ENCODE data around the gene SLC9A5. TPM values are rescaled to one million over a fixed set of nuclear protein-coding genes. Genes with fewer than 3 reads are reported as not detected.

SLC9A5 gene
- total RNA-seq (2014; rRNA removed) (0.81 and 1.1 TPM in 2 replicates), Bru-seq, nascent RNA (percentile 42 among the genes with signal in this experiment), BruChase-seq, experiment 1, labeled RNA remaining after a 6-hour chase (percentile 62 among the genes with signal in this experiment), BruChase-seq, experiment 2, labeled RNA remaining after a 2-hour chase (percentile 53 among the genes with signal in this experiment)
- long read RNA-seq, partial matches to known transcripts: 1 of 12 reads
- long read RNA-seq, other reads (novel, unspliced or antisense): 11 of 12 reads

- peak within 1 kb of the TSS; percentile 73 for H3K4me3 ChIP-seq (ENCODE audit: low read length)
- no peaks in the 10 kb centered on the region for H3K9me3 ChIP-seq (ENCODE audit: low read length)
- ChIA-PET CTCF (interaction anchor here (0.8 to 1.7 kb wide), 2 partner anchors 12 kb away, joined by 3 to 21 read pairs; no protein-coding TSS in a partner anchor), POLR2A (ENCODE audit: unreplicated experiment) (no interaction called here)
- peaks cover 33% of the 10 kb centered on the region for H3K79me2 ChIP-seq (ENCODE audit: low read length)
- H3F3A ChIP-seq (ENCODE audit: low read length, unreplicated experiment): peaks cover 7% of the 10 kb centered on the region
- intact Hi-C loops (cut with micrococcal nuclease): loop anchor here (10.0 kb wide), 1 partner anchor 54 kb away; the partner anchor contains the start of genes E2F4, ELMO3 and EXOC3L1
- peaks cover 38% of the 10 kb centered on the region for H3K4me1 ChIP-seq (ENCODE audit: insufficient read depth, low read length)
- peak within 1 kb of the TSS; percentile 95 for H3K4me2 ChIP-seq (ENCODE audit: low read length)
- no peak for DNase-seq
- no peak within 1 kb of the TSS for H3K27ac ChIP-seq (ENCODE audit: low read length)
- peak within 1 kb of the TSS; percentile 94 for H2AFZ ChIP-seq (ENCODE audit: low read length)
- H3K9ac ChIP-seq (ENCODE audit: low read length): peak within 1 kb of the TSS; percentile 51
- no peaks in the 10 kb centered on the region for H4K20me1 ChIP-seq (ENCODE audit: low read length)
- no peaks in the 10 kb centered on the region for H3K27me3 ChIP-seq (ENCODE audit: low read length)
- no peaks in the 10 kb centered on the region for H3K36me3 ChIP-seq (ENCODE audit: low read depth, low read length)
- no peak for TF ChIP-seq EZH2 (IDR thresholded peaks at IDR 0.05; ENCODE audit: low read length, unreplicated experiment)
- TF ChIP-seq EZH2phosphoT487 (IDR thresholded peaks at IDR 0.05; ENCODE audit: borderline replicate concordance, low read length): no peak
- no peak; the same call in 1 of the 2 replicates for TF ChIP-seq CTCF (conservative IDR thresholded peaks at IDR 0.05; ENCODE audit: low read depth, low read length)
- ATAC-seq: no peak
- BruUV-seq (replicated peaks): no TSS peak
- H3K9me2 ChIP-seq (replicated peaks; ENCODE audit: low read length): no peaks in the 10 kb centered on the region
Observed at GRCh38 chr16:67248401-67249177, at the start of gene SLC9A5. SLC9A5 (plus strand) TSS chr16:67248979; CDS start chr16:67249015, 36 bp downstream.

GRCh38 chr16:67199011-67199807 lies 49.6 kb upstream of the SLC9A5 start, which contains the start of gene ELMO3:
ELMO3 (plus strand) TSS chr16:67199131; CDS start chr16:67199327, 196 bp downstream.
- intact Hi-C loops (cut with micrococcal nuclease): loop anchor here (10.0 kb wide), 1 partner anchor 46 kb away; the partner anchor contains the start of genes FHOD1 and SLC9A5
- no peak for DNase-seq

More at GRCh38 chr16:67199011-67199807, 49.6 kb upstream of the SLC9A5 start, which contains the start of gene ELMO3:
- H3K9ac ChIP-seq (ENCODE audit: low read length): no peak within 1 kb of the TSS
- no peaks in the 10 kb centered on the region for H3K27me3 ChIP-seq (ENCODE audit: low read length)
- ChIA-PET CTCF (interaction anchor here (1.1 to 2.3 kb wide), 2 partner anchors 28 to 45 kb away, joined by 3 to 9 read pairs; partner anchors contain the start of gene TMEM208), POLR2A (ENCODE audit: unreplicated experiment) (no interaction called here)
- TF ChIP-seq EZH2 (IDR thresholded peaks at IDR 0.05; ENCODE audit: low read length, unreplicated experiment) (no peak), CTCF (conservative IDR thresholded peaks at IDR 0.05; ENCODE audit: low read depth, low read length) (no peak), EZH2phosphoT487 (IDR thresholded peaks at IDR 0.05; ENCODE audit: borderline replicate concordance, low read length) (no peak)
- H3K4me2 ChIP-seq (ENCODE audit: low read length): no peak within 1 kb of the TSS
- H3K9me2 ChIP-seq (replicated peaks; ENCODE audit: low read length): no peaks in the 10 kb centered on the region
- no peak within 1 kb of the TSS for H3K27ac ChIP-seq (ENCODE audit: low read length)
- H3K79me2 ChIP-seq (ENCODE audit: low read length): peaks cover 8% of the 10 kb centered on the region
- BruUV-seq (replicated peaks): no TSS peak
- H4K20me1 ChIP-seq (ENCODE audit: low read length): no peaks in the 10 kb centered on the region; the same call in 1 of the 2 replicates
- ATAC-seq: peak; percentile 33
- no peak within 1 kb of the TSS for H3K4me3 ChIP-seq (ENCODE audit: low read length)
- peaks cover 15% of the 10 kb centered on the region; the same call in 1 of the 2 replicates for H3K36me3 ChIP-seq (ENCODE audit: low read depth, low read length)
- no peaks in the 10 kb centered on the region for H3K9me3 ChIP-seq (ENCODE audit: low read length)
- no peaks in the 10 kb centered on the region for H3K4me1 ChIP-seq (ENCODE audit: insufficient read depth, low read length)
- no peak within 1 kb of the TSS for H2AFZ ChIP-seq (ENCODE audit: low read length)
- H3F3A ChIP-seq (ENCODE audit: low read length, unreplicated experiment): no peaks in the 10 kb centered on the region

Measured in PC-3 (cell line).